ENCODE results near the gene CTSV. TPM values are rescaled to one million over a fixed set of nuclear protein-coding genes. Genes with fewer than 3 reads are reported as not detected.
A peak's percentile ranks its signal among the peaks of the same experiment; 100 is the strongest.
"Not testable (repeated sequence)": the region's sequence is repeated elsewhere in the genome, so short reads cannot be mapped to it uniquely, and the experiment has no call there.

The CTSV gene
- 10.3 and 10.7 TPM in 2 replicates for total RNA-seq (2014; rRNA removed; shearing (Covaris generic))

GRCh38 chr9:97038611-97039513, at the start of gene CTSV:
Gene CTSV, minus strand, starts transcription at chr9:97039142. Its CDS starts 1,099 bp downstream, at chr9:97038043.
- DNase-seq (ENCODE audit: low spot score): peak; percentile 68

GRCh38 chr9:97087668-97088215, 48.8 kb upstream of the CTSV start:
- not testable (repeated sequence) for DNase-seq (ENCODE audit: low spot score)

GRCh38 chr9:97084562-97084991, 45.6 kb upstream of the CTSV start:
- not testable (repeated sequence) for DNase-seq (ENCODE audit: low spot score)

- no peak for DNase-seq (ENCODE audit: low spot score)
These were observed 39.4 kb upstream of the CTSV start for GRCh38 chr9:97078362-97078761.

- no peak for DNase-seq (ENCODE audit: low spot score)
These were observed 38.7 kb upstream of the CTSV start for GRCh38 chr9:97077452-97078295.

GRCh38 chr9:97076731-97077451, 37.9 kb upstream of the CTSV start:
- DNase-seq (ENCODE audit: low spot score): not testable (repeated sequence)

GRCh38 chr9:97076238-97076637, 37.3 kb upstream of the CTSV start:
- DNase-seq (ENCODE audit: low spot score): no peak

DNA sequence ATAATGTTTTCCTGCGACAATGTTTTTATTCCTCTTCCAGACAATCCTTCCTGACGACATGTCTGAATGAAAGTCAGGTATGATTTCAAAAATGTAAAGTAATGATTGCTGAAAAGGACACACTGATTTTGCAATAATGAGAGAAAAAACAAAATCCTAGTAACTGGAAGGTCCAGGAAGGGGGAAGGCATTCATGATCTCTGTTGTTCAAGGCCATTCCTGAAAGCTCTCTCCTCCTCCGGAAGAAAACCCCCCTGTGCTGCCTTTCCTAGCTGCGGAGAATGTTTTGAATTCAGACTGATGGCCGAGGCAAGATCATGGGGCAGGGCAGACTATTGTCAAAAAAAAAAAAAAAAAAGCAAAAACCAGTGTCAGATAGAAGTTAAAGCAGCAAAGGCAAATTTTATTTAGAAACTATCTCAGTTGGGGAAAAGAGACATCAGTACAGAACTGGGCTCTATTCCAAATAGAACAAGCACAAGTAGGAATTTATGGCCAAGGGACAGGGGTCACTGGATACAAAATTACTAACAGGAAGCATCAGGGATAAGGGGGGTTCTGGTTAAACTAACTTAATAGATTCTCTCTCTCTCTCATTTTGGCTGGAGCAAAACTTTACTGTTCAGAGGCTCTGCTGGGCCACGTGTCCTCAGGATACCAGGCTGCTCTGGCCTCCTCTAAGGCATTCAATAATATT, 36.5 kb upstream of the CTSV start:
- no peak for DNase-seq (ENCODE audit: low spot score)

- DNase-seq (ENCODE audit: low spot score): no peak
These were observed 34.6 kb upstream of the CTSV start for GRCh38 chr9:97073506-97073905.

GRCh38 chr9:97072285-97072776, 33.4 kb upstream of the CTSV start:
- no peak for DNase-seq (ENCODE audit: low spot score)

- not testable (repeated sequence) for DNase-seq (ENCODE audit: low spot score)
These were observed 31.4 kb upstream of the CTSV start for GRCh38 chr9:97070325-97070724.

- DNase-seq (ENCODE audit: low spot score): no peak
These were observed 28.5 kb upstream of the CTSV start for GRCh38 chr9:97067490-97067889.

GRCh38 chr9:97064176-97064575, 25.2 kb upstream of the CTSV start:
- DNase-seq (ENCODE audit: low spot score): no peak

DNA sequence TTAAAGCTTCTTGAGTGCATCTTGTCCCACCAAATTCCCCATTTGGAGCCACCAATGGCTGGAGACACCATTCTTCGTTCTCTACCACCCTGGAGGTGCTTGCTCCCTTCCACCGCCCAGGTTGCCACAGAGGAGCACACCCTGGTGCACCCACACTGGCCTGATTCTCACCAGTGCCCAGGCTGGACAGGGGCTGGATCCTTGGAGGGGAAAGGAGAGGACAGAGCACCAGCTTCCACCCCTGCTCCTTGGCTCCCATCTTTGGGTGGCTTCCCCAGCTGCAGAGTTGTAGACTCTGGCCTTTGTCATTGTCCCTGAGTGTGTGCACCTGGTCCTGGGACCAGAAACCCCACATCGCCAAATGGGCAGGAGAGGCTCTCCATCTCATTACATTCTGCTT, 21.9 kb upstream of the CTSV start:
- no peak for DNase-seq (ENCODE audit: low spot score)

GRCh38 chr9:97059626-97060025, 20.7 kb upstream of the CTSV start:
- DNase-seq (ENCODE audit: low spot score): peak; percentile 45

- no peak for DNase-seq (ENCODE audit: low spot score)
These were observed 18.7 kb upstream of the CTSV start for GRCh38 chr9:97057651-97058050.

GRCh38 chr9:97055891-97056290, 16.9 kb upstream of the CTSV start:
- DNase-seq (ENCODE audit: low spot score): not testable (repeated sequence)

- DNase-seq (ENCODE audit: low spot score): no peak
These were observed 14.8 kb upstream of the CTSV start for GRCh38 chr9:97053717-97054116.

GRCh38 chr9:97052735-97053134, 13.8 kb upstream of the CTSV start:
- no peak for DNase-seq (ENCODE audit: low spot score)

GRCh38 chr9:97046228-97046627, 7.3 kb upstream of the CTSV start:
- peak; percentile 33 for DNase-seq (ENCODE audit: low spot score)

DNA sequence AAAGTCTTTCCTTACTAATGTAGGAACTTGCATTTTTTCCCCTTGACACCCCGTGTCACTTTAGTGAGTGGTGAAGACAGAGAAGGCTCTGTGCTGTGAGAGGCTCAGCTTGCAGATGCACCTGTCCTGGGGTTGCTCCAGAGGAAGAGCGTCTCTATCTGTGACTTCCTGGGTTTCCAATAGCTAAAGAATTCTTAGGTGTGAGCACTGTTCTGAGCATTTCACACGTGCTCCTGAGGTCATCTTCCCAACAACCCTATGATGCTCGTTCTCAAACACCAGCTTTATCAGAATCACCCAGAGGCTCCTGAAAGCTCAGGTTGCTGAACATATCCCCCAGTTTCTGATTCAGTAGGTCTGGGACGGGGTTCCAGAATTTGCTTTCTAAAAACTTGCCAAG, 6.4 kb upstream of the CTSV start:
- DNase-seq (ENCODE audit: low spot score): no peak
